H9 (cell line): ENCODE data around the gene CDHR2. TPM values are rescaled to one million over a fixed set of nuclear protein-coding genes. Genes with fewer than 3 reads are reported as not detected.

Experiments used
- DNase-seq: peaks from one replicate; pipeline ENCODE4 v3.0.0-alpha.2; 2017
- H2AFZ ChIP-seq: one replicate; pipeline ENCODE4 v1.6.1; 2013; ENCODE audit warnings: mild to moderate bottlenecking, low read length, control low read depth, moderate library complexity
- H2AK5ac ChIP-seq: 2 replicates; pipeline ENCODE4 v1.6.1; 2013; ENCODE audit warnings: low read length, control low read depth, mixed read lengths; ENCODE audit not compliant: insufficient read length
- H2BK120ac ChIP-seq: one replicate; pipeline ENCODE4 v1.6.1; 2013; ENCODE audit warnings: low read depth, mild to moderate bottlenecking, low read length, control low read depth, inconsistent platforms; ENCODE audit not compliant: poor library complexity, severe bottlenecking
- H2BK12ac ChIP-seq: 2 replicates; pipeline ENCODE4 v1.6.1; 2013; ENCODE audit warnings: low read length, control low read depth, mixed read lengths, low read depth; ENCODE audit not compliant: insufficient read length
- H2BK15ac ChIP-seq: 2 replicates; pipeline ENCODE4 v1.6.1; 2013; ENCODE audit warnings: low read depth, low read length, control low read depth
- H2BK20ac ChIP-seq: one replicate; pipeline ENCODE4 v1.6.1; 2013; ENCODE audit warnings: low read depth, mild to moderate bottlenecking, low read length, control low read depth, inconsistent platforms; ENCODE audit not compliant: poor library complexity, severe bottlenecking
- H2BK5ac ChIP-seq: 2 replicates; pipeline ENCODE4 v1.6.1; 2013; ENCODE audit warnings: low read length, control low read depth, mixed read lengths; ENCODE audit not compliant: insufficient read length
- H3K14ac ChIP-seq: 2 replicates; pipeline ENCODE4 v1.6.1; 2013; ENCODE audit warnings: low read length, control low read depth; ENCODE audit not compliant: insufficient read depth
- H3K18ac ChIP-seq: 2 replicates; pipeline ENCODE4 v1.6.1; 2013; ENCODE audit warnings: low read depth, mild to moderate bottlenecking, mixed read lengths, low read length, control low read depth; ENCODE audit not compliant: insufficient read length
- H3K23ac ChIP-seq: 2 replicates; pipeline ENCODE4 v1.6.1; 2013; ENCODE audit warnings: low read length, control low read depth, mixed read lengths, low read depth; ENCODE audit not compliant: insufficient read length
- H3K23me2 ChIP-seq: 2 replicates; pipeline ENCODE4 v1.6.1; 2013; ENCODE audit warnings: low read depth, mild to moderate bottlenecking, mixed read lengths, low read length, control low read depth; ENCODE audit not compliant: insufficient read length, poor library complexity, severe bottlenecking
- H3K27ac ChIP-seq: 2 replicates; pipeline ENCODE4 v1.5.1; 2013; ENCODE audit warnings: low read length, control low read depth, mixed read lengths, low read depth; ENCODE audit not compliant: insufficient read length
- H3K27me3 ChIP-seq: 2 replicates; pipeline ENCODE4 v1.6.1; 2013; ENCODE audit warnings: low read length, control low read depth, inconsistent platforms; ENCODE audit not compliant: insufficient read depth
- H3K4ac ChIP-seq: 2 replicates; pipeline ENCODE4 v1.6.1; 2013; ENCODE audit warnings: low read depth, mild to moderate bottlenecking, control low read depth, inconsistent platforms, low read length, moderate library complexity
- H3K4me1 ChIP-seq: 2 replicates; pipeline ENCODE4 v1.6.1; 2013; ENCODE audit warnings: low read length, control low read depth, inconsistent platforms; ENCODE audit not compliant: insufficient read depth
- H3K4me2 ChIP-seq: 2 replicates; pipeline ENCODE4 v1.6.1; 2013; ENCODE audit warnings: low read length, control low read depth, mixed read lengths; ENCODE audit not compliant: insufficient read length, insufficient read depth
- H3K56ac ChIP-seq: 2 replicates; pipeline ENCODE4 v1.6.1; 2013; ENCODE audit warnings: low read depth, mild to moderate bottlenecking, mixed read lengths, low read length, control low read depth; ENCODE audit not compliant: insufficient read length
- H3K79me1 ChIP-seq: 2 replicates; pipeline ENCODE4 v1.6.1; 2013; ENCODE audit warnings: low read depth, mild to moderate bottlenecking, moderate library complexity, low read length, control low read depth, inconsistent platforms; ENCODE audit not compliant: insufficient read depth, poor library complexity, severe bottlenecking
- H3K79me2 ChIP-seq: 2 replicates; pipeline ENCODE4 v1.6.1; 2013; ENCODE audit warnings: low read length, control low read depth, inconsistent platforms; ENCODE audit not compliant: insufficient read depth
- H3K9ac ChIP-seq: 2 replicates; pipeline ENCODE4 v1.6.1; 2013; ENCODE audit warnings: low read length, control low read depth, mixed read lengths; ENCODE audit not compliant: insufficient read length; ENCODE audit errors: extremely low read depth
- H3K9me3 ChIP-seq: one replicate; pipeline ENCODE4 v1.6.1; 2013; ENCODE audit warnings: low read depth, low read length, inconsistent platforms; ENCODE audit not compliant: control insufficient read depth
- H3T11ph ChIP-seq: one replicate; pipeline ENCODE4 v1.6.1; 2013; ENCODE audit warnings: mild to moderate bottlenecking, low read length, control low read depth, inconsistent platforms
- H4K20me1 ChIP-seq: one replicate; pipeline ENCODE4 v1.6.1; 2013; ENCODE audit not compliant: control insufficient read depth, insufficient read length, insufficient read depth
- H4K5ac ChIP-seq: 2 replicates; pipeline ENCODE4 v1.6.1; 2013; ENCODE audit warnings: low read depth, mild to moderate bottlenecking, mixed read lengths, low read length, control low read depth; ENCODE audit not compliant: insufficient read length
- H4K8ac ChIP-seq: replicated peaks from 2 replicates; pipeline ENCODE4 v1.6.1; 2013; ENCODE audit warnings: low read length, control low read depth, mixed read lengths, low read depth; ENCODE audit not compliant: insufficient read length
- H4K91ac ChIP-seq: 2 replicates; pipeline ENCODE4 v1.6.1; 2013; ENCODE audit warnings: low read depth, mild to moderate bottlenecking, moderate library complexity, mixed read lengths, low read length, control low read depth; ENCODE audit not compliant: insufficient read length
- H3K27ac Mint-ChIP-seq, 3 experiments: 2 replicates in 2 of 3; 3 replicates in 1 of 3; pipeline ENCODE4 v1.8.0; 2020 to 2021; ENCODE audit warnings: mixed read lengths in 3 of 3, mild to moderate bottlenecking in 1 of 3, moderate library complexity in 1 of 3
- H3K27me3 Mint-ChIP-seq: 2 replicates; pipeline ENCODE4 v1.8.0; 2021; ENCODE audit warnings: low read depth, mild to moderate bottlenecking, moderate library complexity, mixed read lengths
- H3K36me3 Mint-ChIP-seq, 3 experiments: 2 replicates in 2 of 3; 3 replicates in 1 of 3; pipeline ENCODE4 v1.8.0; 2020 to 2021; ENCODE audit warnings: low read depth in 3 of 3, mixed read lengths in 3 of 3; ENCODE audit not compliant: insufficient read depth in 1 of 3
- H3K4me1 Mint-ChIP-seq, 2 experiments: 2 replicates each; pipeline ENCODE4 v1.8.0; 2020; ENCODE audit warnings: mixed read lengths in 2 of 2
- H3K4me3 Mint-ChIP-seq, 2 experiments: 2 replicates in 1 of 2; 3 replicates in 1 of 2; pipeline ENCODE4 v1.8.0; 2020 to 2021; ENCODE audit warnings: mild to moderate bottlenecking in 2 of 2, mixed read lengths in 2 of 2, moderate library complexity in 1 of 2
- H3K9me3 Mint-ChIP-seq, 2 experiments: 2 replicates in 1 of 2; 3 replicates in 1 of 2; pipeline ENCODE4 v1.8.0; 2020; ENCODE audit warnings: mild to moderate bottlenecking in 2 of 2, mixed read lengths in 2 of 2, moderate library complexity in 1 of 2
- CTCF ChIP-seq: fragments of 200-600 bp; sonication (generic); conservative IDR thresholded peaks from 3 replicates; pipeline ENCODE4 v1.8.0; 2021; ENCODE audit warnings: antibody characterized with exemption, mild to moderate bottlenecking
- WGBS: extraction: QIAGEN DNeasy Blood & Tissue Kit; methylation state at CpG from one replicate; pipeline ENCODE4 v1.1.7; 2013; ENCODE audit warnings: missing lambda C conversion rate, low lambda C conversion rate, mixed read lengths; ENCODE audit not compliant: insufficient read length; ENCODE audit errors: extremely low coverage; 5-methylcytosine and 5-hydroxymethylcytosine counted together
- total RNA-seq: library from RNA; stranded (reverse); gene quantifications from 2 replicates; pipeline ENCODE4 v1.2.1, GENCODE V29; 2021

Gene CDHR2
- total RNA-seq, 1 experiment from 2014 or later: 0.90 TPM

DNA sequence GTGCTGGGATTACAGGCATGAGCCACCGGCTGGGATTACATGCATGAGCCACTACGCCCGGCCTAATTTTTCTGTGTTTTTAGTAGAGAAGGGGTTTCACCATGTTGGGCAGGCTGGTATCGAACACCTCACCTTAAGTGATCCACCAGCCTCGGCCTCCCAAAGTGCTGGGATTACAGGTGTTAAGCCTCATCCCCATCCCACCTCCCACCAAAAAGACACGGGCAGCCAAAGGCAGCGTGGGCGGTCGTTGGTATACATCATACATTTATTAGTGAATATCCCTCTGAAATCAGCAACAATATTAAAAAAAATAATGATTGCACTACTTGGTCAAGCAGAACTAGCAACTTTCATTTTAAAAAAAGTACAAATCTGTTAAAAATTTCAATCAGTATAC lies 22.7 kb upstream of the CDHR2 start:
- H3K4me1 Mint-ChIP-seq: peaks cover 3% of the 10 kb centered on the region in 2 experiments; a peak in 2 of 4 replicates
- H4K8ac ChIP-seq: no peak overlapping the region
- no peak overlapping the region for H2BK120ac ChIP-seq
- H3K56ac ChIP-seq: no peak overlapping the region
- no peak overlapping the region for H3T11ph ChIP-seq
- H3K79me1 ChIP-seq: no peaks in the 10 kb centered on the region
- no peak for DNase-seq
- H3K27me3 ChIP-seq: no peaks in the 10 kb centered on the region
- no peaks in the 10 kb centered on the region for H3K9me3 Mint-ChIP-seq
- H2BK5ac ChIP-seq: no peak overlapping the region
- no peak overlapping the region for H3K4me2 ChIP-seq
- no peaks in the 10 kb centered on the region for H4K20me1 ChIP-seq
- no peak for TF ChIP-seq CTCF
- H3K4me1 ChIP-seq: no peaks in the 10 kb centered on the region
- no peak overlapping the region for H4K5ac ChIP-seq
- no peak overlapping the region for H3K18ac ChIP-seq
- no peaks in the 10 kb centered on the region for H3K79me2 ChIP-seq
- H4K91ac ChIP-seq: no peak overlapping the region
- no peak overlapping the region for H2BK15ac ChIP-seq
- H3K27ac ChIP-seq: no peak overlapping the region
- H3K4me3 Mint-ChIP-seq: no peak overlapping the region
- no peak overlapping the region for H2BK12ac ChIP-seq
- H2AFZ ChIP-seq: no peak overlapping the region
- no peak overlapping the region for H3K27ac Mint-ChIP-seq
- no peak overlapping the region for H3K9ac ChIP-seq
- no peak overlapping the region for H3K14ac ChIP-seq
- H3K23ac ChIP-seq: no peak overlapping the region
- H2BK20ac ChIP-seq: no peak overlapping the region
- H3K4ac ChIP-seq: no peak overlapping the region
- no peak overlapping the region for H2AK5ac ChIP-seq
- no peaks in the 10 kb centered on the region for H3K23me2 ChIP-seq
- no peaks in the 10 kb centered on the region for H3K9me3 ChIP-seq
- H3K27me3 Mint-ChIP-seq: no peaks in the 10 kb centered on the region
- no CpG with 5 or more reads among the region's 9 CpGs for WGBS
- peaks cover 16 to 45% (median 40%) of the 10 kb centered on the region in 3 experiments; a peak in 6 of 7 replicates for H3K36me3 Mint-ChIP-seq
